Fibroblast of skin of scalp (primary cell): ENCODE results near the gene UROD.
"Not testable (repeated sequence)": the region's sequence is repeated elsewhere in the genome, so short reads cannot be mapped to it uniquely, and the experiment has no call there.

ENCODE experiments used
- DNase-seq: peaks from one replicate; pipeline ENCODE4 v3.0.0-alpha.2; 2013

Gene UROD

GRCh38 chr1:45043094-45043493, 31.0 kb downstream of the UROD start:
- DNase-seq, result no peak

- DNase-seq, result no peak
Observed at GRCh38 chr1:45044916-45045315, 32.9 kb downstream of the UROD start.

GRCh38 chr1:45047032-45047431, 35.0 kb downstream of the UROD start:
- no peak for DNase-seq

GRCh38 chr1:45051005-45051772, 39.1 kb downstream of the UROD start:
- DNase-seq, result no peak

GRCh38 chr1:45057542-45057941, 45.5 kb downstream of the UROD start:
- DNase-seq, result no peak

DNA sequence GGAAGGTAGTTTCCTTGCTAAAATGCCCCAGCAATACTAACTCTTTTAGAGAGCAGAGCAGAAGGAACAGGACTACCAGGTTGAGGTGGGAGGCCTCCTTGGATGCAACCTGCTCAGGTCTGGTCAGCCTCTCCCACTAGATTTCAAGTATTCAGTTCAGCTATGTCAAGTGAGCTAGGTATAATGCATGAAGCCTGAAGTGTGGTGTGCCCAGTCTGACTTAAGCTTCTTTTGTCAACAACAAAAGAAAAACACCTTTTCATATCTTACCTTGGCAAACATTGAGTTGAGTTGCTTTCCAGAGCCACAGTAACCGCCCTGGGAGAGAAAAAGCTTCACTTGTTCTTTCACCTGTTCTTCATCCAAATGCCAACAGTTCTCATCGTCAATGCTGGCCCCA, 47.8 kb downstream of the UROD start:
- DNase-seq, result no peak

GRCh38 chr1:45062463-45062862, 50.4 kb downstream of the UROD start:
- not testable (repeated sequence) for DNase-seq

DNA sequence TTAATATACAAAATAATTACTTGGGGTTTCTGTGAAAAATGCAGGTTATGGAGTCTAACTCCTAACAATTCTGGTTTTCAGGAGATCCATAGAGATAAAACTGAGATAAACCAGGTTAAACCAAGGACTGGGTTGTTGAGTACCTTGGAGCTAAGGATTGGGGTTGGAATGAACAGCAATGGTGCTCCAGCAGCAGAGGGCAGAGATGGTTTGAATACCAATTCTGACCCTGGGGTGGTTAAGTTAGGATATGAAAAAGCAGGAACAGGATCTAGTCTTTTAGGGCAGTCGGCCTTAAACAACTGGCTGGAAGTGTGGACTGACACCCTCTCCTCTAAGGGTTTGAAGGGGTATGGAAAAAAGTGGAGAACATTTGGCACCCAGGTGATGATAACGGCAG, 53.0 kb downstream of the UROD start:
- DNase-seq, result no peak
